GM19099 (cell line): ENCODE measurements around the gene ZMYM4.

Experiments
- POLR2A ChIP-seq: IDR thresholded peaks from 3 replicates; pipeline ENCODE4 v1.6.1; 2011; ENCODE audit warnings: low read depth; ENCODE audit not compliant: insufficient read length; ENCODE audit errors: extremely low read depth

The ZMYM4 gene

GRCh38 chr1:35447278-35447677 lies 178.8 kb downstream of the ZMYM4 start:
- TF ChIP-seq POLR2A: no peak

GRCh38 chr1:35448344-35448801 lies 179.9 kb downstream of the ZMYM4 start:
- TF ChIP-seq POLR2A: no peak

GRCh38 chr1:35449334-35450008 lies 181.0 kb downstream of the ZMYM4 start:
- no peak for TF ChIP-seq POLR2A

GRCh38 chr1:35451125-35451528 lies 182.6 kb downstream of the ZMYM4 start:
- no peak for TF ChIP-seq POLR2A

- TF ChIP-seq POLR2A: no peak
These were observed 183.7 kb downstream of the ZMYM4 start for GRCh38 chr1:35452106-35452774.

- no peak for TF ChIP-seq POLR2A
These were observed 184.5 kb downstream of the ZMYM4 start for GRCh38 chr1:35453031-35453430.

- no peak for TF ChIP-seq POLR2A
These were observed 185.7 kb downstream of the ZMYM4 start for GRCh38 chr1:35454176-35454575.

- no peak for TF ChIP-seq POLR2A
These were observed 186.1 kb downstream of the ZMYM4 start for GRCh38 chr1:35454616-35455015.

- TF ChIP-seq POLR2A: no peak
These were observed 192.3 kb downstream of the ZMYM4 start for GRCh38 chr1:35460796-35461195.

GRCh38 chr1:35461966-35462651 lies 193.6 kb downstream of the ZMYM4 start:
- TF ChIP-seq POLR2A: no peak

GRCh38 chr1:35463232-35463631 lies 194.7 kb downstream of the ZMYM4 start:
- no peak for TF ChIP-seq POLR2A

GRCh38 chr1:35466120-35466519 lies 197.6 kb downstream of the ZMYM4 start:
- no peak for TF ChIP-seq POLR2A

- TF ChIP-seq POLR2A: no peak
These were observed 202.6 kb downstream of the ZMYM4 start for GRCh38 chr1:35470977-35471613.
